SU-DHL-6 (cell line): ENCODE measurements around the gene TNXB.
"Not testable (repeated sequence)": the region's sequence is repeated elsewhere in the genome, so short reads cannot be mapped to it uniquely, and the experiment has no call there.

Experiments used
- CTCF ChIP-seq: fragments of 200-600 bp; sonication (generic); IDR thresholded peaks from one replicate; pipeline ENCODE4 v1.5.1; 2017; ENCODE audit warnings: antibody characterized with exemption, mild to moderate bottlenecking, low read length, moderate library complexity; ENCODE audit not compliant: insufficient read depth, poor library complexity, severe bottlenecking
- EZH2phosphoT487 ChIP-seq: fragments of 200-600 bp; sonication (generic), shearing (Covaris generic); conservative IDR thresholded peaks from 2 replicates; pipeline ENCODE4 v1.6.1; 2018; ENCODE audit warnings: mild to moderate bottlenecking, antibody characterized with exemption, low read length, moderate library complexity, mixed read lengths

DNA sequence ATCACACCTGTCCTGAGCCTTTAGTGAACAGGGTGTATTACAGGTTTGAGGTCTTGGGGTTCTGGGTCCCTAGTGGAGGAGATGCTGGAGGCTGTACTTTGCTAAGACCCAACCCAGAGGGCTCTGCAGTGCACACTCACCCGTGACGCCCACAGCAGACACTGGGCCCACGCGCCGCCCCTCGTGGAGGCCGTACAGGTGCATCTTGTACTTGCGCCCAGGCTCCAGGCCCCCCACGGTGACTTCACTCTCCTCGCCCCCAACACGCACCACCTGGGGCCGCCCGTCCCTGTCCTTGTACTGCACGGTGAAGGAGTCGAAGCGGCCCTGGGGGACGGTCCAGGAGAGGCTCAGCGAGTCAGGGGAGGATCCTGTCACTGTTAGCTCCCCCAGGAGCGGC lies 41.6 kb downstream of the TNXB start:
- TF ChIP-seq CTCF, EZH2phosphoT487: not testable (repeated sequence)
